Ovary (tissue), 9 donors: Measurements from ENCODE around the gene SPPL2C. TPM values are rescaled to one million over a fixed set of nuclear protein-coding genes. Genes with fewer than 3 reads are reported as not detected.

Source experiments
- DNase-seq, 5 donors: peaks; one replicate each; pipeline ENCODE4 v3.0.0-alpha.2; 2019 to 2020
- H3K27ac ChIP-seq, 2 donors: fragments of 200-600 bp; one replicate each; pipeline versions ENCODE4 v1.5.1 to v1.8.0; 2019 to 2022
- H3K27me3 ChIP-seq: fragments of 200-600 bp; one replicate; pipeline ENCODE4 v1.8.0; 2022
- H3K36me3 ChIP-seq: fragments of 200-600 bp; sonication (generic); one replicate; pipeline ENCODE4 v1.5.1; 2019
- H3K4me1 ChIP-seq: one replicate; pipeline ENCODE4 v1.8.1; 2013; ENCODE audit warnings: mild to moderate bottlenecking, moderate library complexity; ENCODE audit not compliant: insufficient read depth
- H3K4me3 ChIP-seq: fragments of 200-600 bp; sonication (generic); one replicate; pipeline ENCODE4 v1.5.1; 2017
- H3K9me3 ChIP-seq, 2 donors: fragments of 200-600 bp in 1 of 2; sonication (generic) in 1 of 2; one replicate each; pipeline versions ENCODE4 v1.5.1 to v1.8.1; 2013 to 2019; ENCODE audit warnings: mild to moderate bottlenecking in 1 of 2, moderate library complexity in 1 of 2
- EP300 ChIP-seq: sonication (generic); formaldehyde crosslinking; IDR thresholded peaks from one replicate; pipeline ENCODE4 v1.6.1; 2017; ENCODE audit warnings: antibody characterized with exemption
- POLR2A ChIP-seq: fragments of 450-650 bp; IDR thresholded peaks from one replicate; pipeline ENCODE4 v1.6.1; 2017; ENCODE audit warnings: antibody characterized with exemption, mild to moderate bottlenecking, moderate library complexity
- WGBS, 3 donors: extraction: QIAGEN DNeasy Blood & Tissue Kit in 1 of 3; methylation state at CpG; one replicate each; pipeline versions ENCODE4 v1.1.5 to v1.1.7; 2013 to 2017; 5-methylcytosine and 5-hydroxymethylcytosine counted together
- intact Hi-C, 4 donors: fragments of 100-400 bp; cut with DNase I; formaldehyde crosslinking; loops; one replicate each; pipeline versions ENCODE4 v1.11.0 to v1.15.1; 2022 to 2023
- polyA plus RNA-seq, 2 donors: library from polyadenylated mRNA; stranded (reverse); fragments of 200-250 nt in 1 of 2; fragments of 350-450 nt in 1 of 2; fragmentation: Illumina TruSeq in 1 of 2; extraction: RNeasy Lipid Tissue Mini Kit (QIAGEN cat#74804) in 1 of 2; gene quantifications; one replicate each; pipeline ENCODE4 v1.2.3, GENCODE V29; 2013 to 2014
- total RNA-seq, 7 donors: library from RNA; depleted of rRNA in 2 of 7; stranded (reverse); fragments of >200 nt in 2 of 7; fragmentation: NEBNext Ultra II Directional in 3 of 7; extraction: Animal tissue kit (Norgen Biotek cat#: 25700) in 3 of 7; gene quantifications; one replicate each; pipeline versions ENCODE4 v1.1.0 to v1.2.4, GENCODE V29; 2016 to 2023
- TF ChIP-seq, protein P1 (sequence below), 3 donors: fragments of 450-650 bp in 2 of 3; fragments of 200-600 bp in 1 of 3; IDR thresholded peaks; one replicate each; pipeline versions ENCODE4 v1.5.1 to v1.8.0; 2016 to 2022; ENCODE audit warnings: antibody characterized with exemption in 3 of 3, mild to moderate bottlenecking in 1 of 3
- donor health status: DM: no; HTN: no; CAD: no; lungs with moderate emphysema.
- donor health status: DM: no; HTN: no; CAD: no.
- donor health status: Bipolar disorder and iron deficiency.
- donor health status: DM: yes; HTN: yes; CAD: no.
- donor health status: DM: no; HTN: no; CAD: no.
- donor health status: DM: yes; HTN: yes; CAD: no.

Gene SPPL2C
- total and polyA plus RNA-seq, 9 donors = not detected

DNA sequence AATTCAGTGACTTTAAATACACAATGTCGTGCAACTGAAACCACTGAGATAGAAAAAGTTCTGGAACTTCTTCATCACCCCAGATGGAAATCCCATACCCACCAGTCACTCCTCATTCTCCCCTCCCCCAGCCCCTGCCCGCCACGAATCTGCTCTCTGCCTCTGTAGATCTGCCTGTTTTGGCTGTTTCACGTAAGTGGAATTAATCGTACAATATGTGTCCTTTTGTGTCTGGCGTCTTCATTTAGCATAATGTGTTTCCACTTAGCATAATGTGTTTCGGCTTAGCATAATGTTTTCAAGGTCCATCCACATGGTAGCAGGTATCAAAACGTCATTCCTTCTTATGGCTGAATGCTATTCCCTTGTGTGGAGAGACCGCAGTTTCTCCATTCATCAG lies 3.5 kb upstream of the SPPL2C start:
- TF ChIP-seq, protein P1, sequence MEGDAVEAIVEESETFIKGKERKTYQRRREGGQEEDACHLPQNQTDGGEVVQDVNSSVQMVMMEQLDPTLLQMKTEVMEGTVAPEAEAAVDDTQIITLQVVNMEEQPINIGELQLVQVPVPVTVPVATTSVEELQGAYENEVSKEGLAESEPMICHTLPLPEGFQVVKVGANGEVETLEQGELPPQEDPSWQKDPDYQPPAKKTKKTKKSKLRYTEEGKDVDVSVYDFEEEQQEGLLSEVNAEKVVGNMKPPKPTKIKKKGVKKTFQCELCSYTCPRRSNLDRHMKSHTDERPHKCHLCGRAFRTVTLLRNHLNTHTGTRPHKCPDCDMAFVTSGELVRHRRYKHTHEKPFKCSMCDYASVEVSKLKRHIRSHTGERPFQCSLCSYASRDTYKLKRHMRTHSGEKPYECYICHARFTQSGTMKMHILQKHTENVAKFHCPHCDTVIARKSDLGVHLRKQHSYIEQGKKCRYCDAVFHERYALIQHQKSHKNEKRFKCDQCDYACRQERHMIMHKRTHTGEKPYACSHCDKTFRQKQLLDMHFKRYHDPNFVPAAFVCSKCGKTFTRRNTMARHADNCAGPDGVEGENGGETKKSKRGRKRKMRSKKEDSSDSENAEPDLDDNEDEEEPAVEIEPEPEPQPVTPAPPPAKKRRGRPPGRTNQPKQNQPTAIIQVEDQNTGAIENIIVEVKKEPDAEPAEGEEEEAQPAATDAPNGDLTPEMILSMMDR (IDR thresholded peaks at IDR 0.05) = no peak
- no peak for TF ChIP-seq EP300
- no peak for TF ChIP-seq POLR2A
- Histone ChIP-seq H3K36me3 (no peaks in the 10 kb centered on the region), H3K27me3 (no peaks in the 10 kb centered on the region), H3K4me3 (no peak overlapping the region), H3K27ac (no peak overlapping the region), H3K9me3 (no peaks in the 10 kb centered on the region), H3K4me1 (no peaks in the 10 kb centered on the region)
- WGBS, 3 donors = 67 to 74% (median 69%) methylated on average over 9 of the region's 9 CpGs
- no peak for DNase-seq
- intact Hi-C loops = no loop called here

DNA sequence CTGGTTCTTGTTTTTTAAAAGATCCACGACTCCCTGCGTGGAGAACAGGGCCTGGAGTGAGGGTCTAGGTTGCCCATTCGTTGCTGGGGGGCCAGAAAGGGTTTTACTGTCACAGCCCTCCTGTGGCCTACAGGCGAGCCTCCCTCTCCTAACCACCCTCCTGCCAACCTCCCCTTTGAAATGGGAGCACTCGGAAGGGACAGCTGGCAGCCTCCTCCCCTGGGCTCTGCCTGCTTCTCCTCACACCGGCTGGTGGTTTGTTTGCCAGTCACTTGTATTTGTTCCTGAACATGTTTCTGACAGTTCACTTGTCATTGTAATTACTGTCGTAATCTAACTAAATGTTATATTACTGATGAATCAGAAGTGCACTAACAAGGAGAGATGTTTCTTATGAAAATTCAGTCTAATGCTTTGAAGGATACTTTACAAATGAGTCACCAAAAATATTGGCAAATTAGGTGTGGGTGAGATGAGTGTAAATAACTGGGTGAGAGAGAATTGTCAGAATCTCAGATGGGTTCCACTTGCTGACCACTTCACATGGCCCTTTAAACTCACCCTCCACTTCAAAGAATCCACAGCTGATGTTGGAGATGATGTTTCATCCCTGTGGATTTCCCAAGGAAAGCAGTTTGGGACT lies 2.7 kb upstream of the SPPL2C start:
- intact Hi-C loops = no loop called here
- no peaks in the 10 kb centered on the region for H3K27me3 ChIP-seq
- H3K9me3 ChIP-seq = no peaks in the 10 kb centered on the region
- DNase-seq = no peak
- no peaks in the 10 kb centered on the region for H3K36me3 ChIP-seq
- no peak overlapping the region for H3K4me3 ChIP-seq
- H3K27ac ChIP-seq = no peak overlapping the region
- no peaks in the 10 kb centered on the region for H3K4me1 ChIP-seq
- TF ChIP-seq, protein P1 (IDR thresholded peaks at IDR 0.05) = no peak
- TF ChIP-seq EP300 (no peak), POLR2A (no peak)
- 48 to 54% (median 50%) methylated on average over 7 of the region's 7 CpGs for WGBS, 3 donors

DNA sequence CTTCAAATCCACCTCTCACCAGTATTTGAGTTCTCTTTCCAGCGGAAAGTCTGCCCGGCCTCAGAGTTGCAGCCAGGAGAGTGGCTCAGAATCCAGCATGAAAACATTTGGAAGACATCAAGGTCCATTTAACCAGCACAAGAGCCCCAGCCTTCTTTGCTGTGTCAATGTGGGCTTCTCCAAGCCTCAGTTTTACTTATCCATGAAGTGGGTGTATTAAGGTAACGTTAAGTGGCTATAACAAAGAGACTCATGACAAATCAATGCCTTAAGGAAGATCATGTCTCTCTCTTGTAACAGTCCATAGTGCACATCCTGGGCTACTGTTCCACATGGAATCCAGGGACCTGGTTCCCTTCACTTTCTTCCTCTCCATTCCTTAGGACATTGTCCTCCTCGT lies 959 bp upstream of the SPPL2C start:
- intact Hi-C loops = no loop called here
- Histone ChIP-seq H3K36me3 (no peaks in the 10 kb centered on the region), H3K9me3 (no peaks in the 10 kb centered on the region), H3K4me3 (no peak overlapping the region), H3K4me1 (no peaks in the 10 kb centered on the region), H3K27me3 (no peaks in the 10 kb centered on the region), H3K27ac (no peak overlapping the region)
- DNase-seq = no peak
- TF ChIP-seq EP300 = no peak
- TF ChIP-seq POLR2A = no peak
- TF ChIP-seq, protein P1 (IDR thresholded peaks at IDR 0.05) = no peak
- 85 to 92% (median 88%) methylated on average over 4 of the region's 4 CpGs for WGBS, 3 donors

- intact Hi-C loops = no loop called here
- H3K27ac ChIP-seq = no peak overlapping the region
- DNase-seq = no peak
- no peaks in the 10 kb centered on the region for H3K27me3 ChIP-seq
- TF ChIP-seq EP300 (no peak), POLR2A (no peak)
- TF ChIP-seq, protein P1 (IDR thresholded peaks at IDR 0.05) = no peak
- no peaks in the 10 kb centered on the region for H3K4me1 ChIP-seq
- no peak overlapping the region for H3K4me3 ChIP-seq
- 88 to 90% (median 89%) methylated on average over 35 of the region's 35 CpGs for WGBS, 3 donors
- no peaks in the 10 kb centered on the region for H3K36me3 ChIP-seq
- no peaks in the 10 kb centered on the region for H3K9me3 ChIP-seq
Measured at GRCh38 chr17:45845376-45846185, 900 bp downstream of the SPPL2C start.
